Measurements from ENCODE around the gene MXRA7.

DNA sequence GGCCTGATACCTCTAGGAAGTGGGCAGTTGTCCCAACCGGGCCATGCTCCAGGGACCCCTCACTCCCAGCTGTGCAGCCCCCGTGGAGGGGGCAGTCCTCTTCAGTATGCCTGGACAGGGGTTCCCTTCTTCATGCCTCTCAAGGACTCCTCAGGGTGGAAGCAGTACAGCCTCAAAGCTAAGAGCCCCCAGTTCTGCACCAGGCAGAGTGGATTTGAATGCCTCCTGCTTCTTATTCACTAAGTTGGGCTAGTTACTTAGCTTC, 43.3 kb downstream of the MXRA7 start:
- TF ChIP-seq, protein P1, sequence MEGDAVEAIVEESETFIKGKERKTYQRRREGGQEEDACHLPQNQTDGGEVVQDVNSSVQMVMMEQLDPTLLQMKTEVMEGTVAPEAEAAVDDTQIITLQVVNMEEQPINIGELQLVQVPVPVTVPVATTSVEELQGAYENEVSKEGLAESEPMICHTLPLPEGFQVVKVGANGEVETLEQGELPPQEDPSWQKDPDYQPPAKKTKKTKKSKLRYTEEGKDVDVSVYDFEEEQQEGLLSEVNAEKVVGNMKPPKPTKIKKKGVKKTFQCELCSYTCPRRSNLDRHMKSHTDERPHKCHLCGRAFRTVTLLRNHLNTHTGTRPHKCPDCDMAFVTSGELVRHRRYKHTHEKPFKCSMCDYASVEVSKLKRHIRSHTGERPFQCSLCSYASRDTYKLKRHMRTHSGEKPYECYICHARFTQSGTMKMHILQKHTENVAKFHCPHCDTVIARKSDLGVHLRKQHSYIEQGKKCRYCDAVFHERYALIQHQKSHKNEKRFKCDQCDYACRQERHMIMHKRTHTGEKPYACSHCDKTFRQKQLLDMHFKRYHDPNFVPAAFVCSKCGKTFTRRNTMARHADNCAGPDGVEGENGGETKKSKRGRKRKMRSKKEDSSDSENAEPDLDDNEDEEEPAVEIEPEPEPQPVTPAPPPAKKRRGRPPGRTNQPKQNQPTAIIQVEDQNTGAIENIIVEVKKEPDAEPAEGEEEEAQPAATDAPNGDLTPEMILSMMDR (IDR thresholded peaks at IDR 0.05 in 4 of 5, conservative IDR thresholded peaks at IDR 0.05 in 1 of 5), result no peak
- TF ChIP-seq POLR2A (IDR thresholded peaks at IDR 0.05), result no peak

Measured in gastrocnemius medialis (tissue), 4 donors.